Neural cell (in vitro differentiated cells): ENCODE measurements around the gene VOPP1.

Experiments used
- EP300 ChIP-seq: fragments of 450-650 bp; conservative IDR thresholded peaks from 2 replicates; pipeline ENCODE4 v1.6.1; 2014; ENCODE audit warnings: antibody characterized with exemption, mild to moderate bottlenecking, moderate library complexity; ENCODE audit not compliant: poor library complexity, severe bottlenecking
- EZH2 ChIP-seq: fragments of 200-600, 300-800 bp; shearing (Covaris generic), sonication (generic); IDR thresholded peaks from 2 replicates; pipeline ENCODE4 v1.6.1; 2014; ENCODE audit warnings: antibody characterized with exemption, low read length, borderline replicate concordance, mild to moderate bottlenecking; ENCODE audit not compliant: insufficient read depth, poor library complexity, severe bottlenecking
- MXI1 ChIP-seq: fragments of 450-650 bp; conservative IDR thresholded peaks from 2 replicates; pipeline ENCODE4 v1.6.1; 2014; ENCODE audit warnings: antibody characterized with exemption, mild to moderate bottlenecking; ENCODE audit not compliant: poor library complexity, severe bottlenecking
- POLR2AphosphoS5 ChIP-seq: IDR thresholded peaks from 2 replicates; pipeline ENCODE4 v1.6.1; 2012
- RAD21 ChIP-seq: fragments of 450-650 bp; conservative IDR thresholded peaks from 2 replicates; pipeline ENCODE4 v1.6.1; 2014; ENCODE audit warnings: antibody characterized with exemption, mild to moderate bottlenecking, moderate library complexity
- TAF1 ChIP-seq: IDR thresholded peaks from 2 replicates; pipeline ENCODE4 v1.6.1; 2012; ENCODE audit warnings: low read depth
- TF ChIP-seq, protein P1 (sequence below): fragments of 450-650 bp; IDR thresholded peaks from 2 replicates; pipeline ENCODE4 v1.5.1; 2014; ENCODE audit warnings: antibody characterized with exemption, mild to moderate bottlenecking, moderate library complexity; ENCODE audit not compliant: poor library complexity, severe bottlenecking

DNA sequence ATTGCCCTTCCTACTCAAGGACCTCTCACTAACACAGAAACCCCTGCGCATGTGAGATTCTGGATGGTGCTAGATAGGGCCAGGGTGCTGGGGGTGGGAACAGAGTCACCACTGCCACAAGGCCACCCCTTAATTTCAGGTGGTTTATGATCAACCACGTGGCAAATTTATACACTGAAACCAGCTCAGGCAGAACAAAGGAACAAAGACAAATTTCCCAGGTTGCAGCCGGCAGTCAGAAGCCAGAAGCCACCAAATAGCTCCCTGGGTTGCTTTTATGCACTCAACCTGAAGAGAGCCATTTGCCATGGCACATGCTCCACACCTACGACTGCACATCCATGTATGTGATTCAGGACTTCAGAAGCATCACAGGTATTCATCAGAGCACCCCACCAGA lies 2.5 kb downstream of the VOPP1 start:
- TF ChIP-seq, protein P1, sequence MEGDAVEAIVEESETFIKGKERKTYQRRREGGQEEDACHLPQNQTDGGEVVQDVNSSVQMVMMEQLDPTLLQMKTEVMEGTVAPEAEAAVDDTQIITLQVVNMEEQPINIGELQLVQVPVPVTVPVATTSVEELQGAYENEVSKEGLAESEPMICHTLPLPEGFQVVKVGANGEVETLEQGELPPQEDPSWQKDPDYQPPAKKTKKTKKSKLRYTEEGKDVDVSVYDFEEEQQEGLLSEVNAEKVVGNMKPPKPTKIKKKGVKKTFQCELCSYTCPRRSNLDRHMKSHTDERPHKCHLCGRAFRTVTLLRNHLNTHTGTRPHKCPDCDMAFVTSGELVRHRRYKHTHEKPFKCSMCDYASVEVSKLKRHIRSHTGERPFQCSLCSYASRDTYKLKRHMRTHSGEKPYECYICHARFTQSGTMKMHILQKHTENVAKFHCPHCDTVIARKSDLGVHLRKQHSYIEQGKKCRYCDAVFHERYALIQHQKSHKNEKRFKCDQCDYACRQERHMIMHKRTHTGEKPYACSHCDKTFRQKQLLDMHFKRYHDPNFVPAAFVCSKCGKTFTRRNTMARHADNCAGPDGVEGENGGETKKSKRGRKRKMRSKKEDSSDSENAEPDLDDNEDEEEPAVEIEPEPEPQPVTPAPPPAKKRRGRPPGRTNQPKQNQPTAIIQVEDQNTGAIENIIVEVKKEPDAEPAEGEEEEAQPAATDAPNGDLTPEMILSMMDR = no peak
- TF ChIP-seq EP300 = no peak
- no peak for TF ChIP-seq POLR2AphosphoS5
- TF ChIP-seq EZH2 = no peak
- no peak for TF ChIP-seq MXI1
- TF ChIP-seq RAD21 = no peak
- no peak for TF ChIP-seq TAF1
